Measurements from ENCODE around the gene NUP210. TPM values are rescaled to one million over a fixed set of nuclear protein-coding genes. Genes with fewer than 3 reads are reported as not detected.

Gene NUP210
- total RNA-seq, 1 donor: under 0.01 TPM

GRCh38 chr3:13325892-13326443 is 94.2 kb downstream of the NUP210 start:
- H4K20me1 ChIP-seq (ENCODE audit: insufficient read depth, low read length): no peaks in the 10 kb centered on the region
- no peaks in the 10 kb centered on the region for H3K36me3 ChIP-seq (ENCODE audit: insufficient read depth, low read length)
- H3K27me3 ChIP-seq (ENCODE audit: insufficient read depth, low read length): no peaks in the 10 kb centered on the region
- H3K4me1 ChIP-seq (ENCODE audit: insufficient read depth, low read length): no peaks in the 10 kb centered on the region
- no peak overlapping the region for H3K4me2 ChIP-seq (ENCODE audit: insufficient read depth, low read length)
- no peak overlapping the region for H3K4me3 ChIP-seq (ENCODE audit: insufficient read depth, low read length)
- DNase-seq (ENCODE audit: insufficient read length, low spot score, missing footprints): no peak
- TF ChIP-seq, protein P1, sequence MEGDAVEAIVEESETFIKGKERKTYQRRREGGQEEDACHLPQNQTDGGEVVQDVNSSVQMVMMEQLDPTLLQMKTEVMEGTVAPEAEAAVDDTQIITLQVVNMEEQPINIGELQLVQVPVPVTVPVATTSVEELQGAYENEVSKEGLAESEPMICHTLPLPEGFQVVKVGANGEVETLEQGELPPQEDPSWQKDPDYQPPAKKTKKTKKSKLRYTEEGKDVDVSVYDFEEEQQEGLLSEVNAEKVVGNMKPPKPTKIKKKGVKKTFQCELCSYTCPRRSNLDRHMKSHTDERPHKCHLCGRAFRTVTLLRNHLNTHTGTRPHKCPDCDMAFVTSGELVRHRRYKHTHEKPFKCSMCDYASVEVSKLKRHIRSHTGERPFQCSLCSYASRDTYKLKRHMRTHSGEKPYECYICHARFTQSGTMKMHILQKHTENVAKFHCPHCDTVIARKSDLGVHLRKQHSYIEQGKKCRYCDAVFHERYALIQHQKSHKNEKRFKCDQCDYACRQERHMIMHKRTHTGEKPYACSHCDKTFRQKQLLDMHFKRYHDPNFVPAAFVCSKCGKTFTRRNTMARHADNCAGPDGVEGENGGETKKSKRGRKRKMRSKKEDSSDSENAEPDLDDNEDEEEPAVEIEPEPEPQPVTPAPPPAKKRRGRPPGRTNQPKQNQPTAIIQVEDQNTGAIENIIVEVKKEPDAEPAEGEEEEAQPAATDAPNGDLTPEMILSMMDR (IDR thresholded peaks at IDR 0.05; ENCODE audit: extremely low read depth, low read depth, low read length): no peak
- no peak overlapping the region for H3K27ac ChIP-seq (ENCODE audit: low read depth, low read length)
- no peaks in the 10 kb centered on the region for H3K9me3 ChIP-seq (ENCODE audit: low read depth, low read length)
- H2AFZ ChIP-seq (ENCODE audit: low read length): no peak overlapping the region
- no peaks in the 10 kb centered on the region for H3K79me2 ChIP-seq (ENCODE audit: insufficient read depth, low read length)

DNA sequence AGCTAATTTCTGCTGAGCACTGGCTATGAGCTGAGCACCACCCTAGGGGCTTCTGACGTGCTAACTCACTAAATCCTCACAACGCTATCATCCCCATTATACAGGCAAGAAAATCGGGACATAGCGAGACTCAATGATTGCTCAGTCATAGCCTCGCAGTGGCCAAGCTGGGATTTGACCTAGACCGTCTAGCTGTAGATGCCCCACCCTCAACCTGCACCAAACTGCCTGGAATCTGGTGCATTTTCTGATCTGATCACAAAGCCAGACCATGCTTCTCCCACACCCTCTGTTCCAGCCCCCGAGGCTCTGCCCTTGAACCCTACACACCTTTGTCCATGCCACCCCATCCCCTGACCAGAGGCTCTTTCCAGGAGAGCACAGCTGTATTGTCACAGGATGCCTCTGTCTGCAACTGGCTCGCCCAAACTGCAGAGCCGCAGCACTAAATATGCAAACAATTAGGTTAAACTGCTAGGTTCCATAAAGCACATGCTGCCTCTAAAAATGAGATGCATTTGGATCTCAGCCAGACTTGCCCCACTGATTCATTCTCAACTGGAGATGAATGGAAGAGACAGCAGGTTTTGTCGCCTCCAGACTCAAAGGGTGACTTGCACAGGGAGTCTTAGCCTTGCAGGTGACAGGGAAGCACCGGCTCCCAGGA is 95.2 kb downstream of the NUP210 start:
- TF ChIP-seq, protein P1 (IDR thresholded peaks at IDR 0.05; ENCODE audit: extremely low read depth, low read depth, low read length): no peak
- no peaks in the 10 kb centered on the region for H3K27me3 ChIP-seq (ENCODE audit: insufficient read depth, low read length)

GRCh38 chr3:13323822-13324221 is 96.3 kb downstream of the NUP210 start:
- Histone ChIP-seq H3K27me3 (ENCODE audit: insufficient read depth, low read length) (no peaks in the 10 kb centered on the region), H3K36me3 (ENCODE audit: insufficient read depth, low read length) (no peaks in the 10 kb centered on the region), H3K4me2 (ENCODE audit: insufficient read depth, low read length) (no peak overlapping the region), H3K4me1 (ENCODE audit: insufficient read depth, low read length) (no peaks in the 10 kb centered on the region), H4K20me1 (ENCODE audit: insufficient read depth, low read length) (no peaks in the 10 kb centered on the region), H3K4me3 (ENCODE audit: insufficient read depth, low read length) (no peak overlapping the region), H3K79me2 (ENCODE audit: insufficient read depth, low read length) (no peaks in the 10 kb centered on the region), H2AFZ (ENCODE audit: low read length) (no peak overlapping the region), H3K27ac (ENCODE audit: low read depth, low read length) (no peak overlapping the region), H3K9me3 (ENCODE audit: low read depth, low read length) (no peaks in the 10 kb centered on the region)
- DNase-seq (ENCODE audit: insufficient read length, low spot score, missing footprints): peak; percentile 68
- TF ChIP-seq, protein P1 (IDR thresholded peaks at IDR 0.05; ENCODE audit: extremely low read depth, low read depth, low read length): no peak

More for the DNA sequence above, 95.2 kb downstream of the NUP210 start:
- DNase-seq (ENCODE audit: insufficient read length, low spot score, missing footprints): no peak
- no peaks in the 10 kb centered on the region for H3K36me3 ChIP-seq (ENCODE audit: insufficient read depth, low read length)
- no peak overlapping the region for H2AFZ ChIP-seq (ENCODE audit: low read length)
- H3K79me2 ChIP-seq (ENCODE audit: insufficient read depth, low read length): no peaks in the 10 kb centered on the region
- no peak overlapping the region for H3K4me3 ChIP-seq (ENCODE audit: insufficient read depth, low read length)
- H3K9me3 ChIP-seq (ENCODE audit: low read depth, low read length): no peaks in the 10 kb centered on the region
- no peaks in the 10 kb centered on the region for H4K20me1 ChIP-seq (ENCODE audit: insufficient read depth, low read length)
- no peak overlapping the region for H3K4me2 ChIP-seq (ENCODE audit: insufficient read depth, low read length)
- H3K27ac ChIP-seq (ENCODE audit: low read depth, low read length): no peak overlapping the region
- no peaks in the 10 kb centered on the region for H3K4me1 ChIP-seq (ENCODE audit: insufficient read depth, low read length)

GRCh38 chr3:13322324-13322723 is 97.8 kb downstream of the NUP210 start:
- TF ChIP-seq, protein P1 (IDR thresholded peaks at IDR 0.05; ENCODE audit: extremely low read depth, low read depth, low read length): no peak
- Histone ChIP-seq H3K9me3 (ENCODE audit: low read depth, low read length) (no peaks in the 10 kb centered on the region), H3K27me3 (ENCODE audit: insufficient read depth, low read length) (no peaks in the 10 kb centered on the region), H2AFZ (ENCODE audit: low read length) (no peak overlapping the region), H3K36me3 (ENCODE audit: insufficient read depth, low read length) (no peaks in the 10 kb centered on the region), H3K27ac (ENCODE audit: low read depth, low read length) (no peak overlapping the region), H3K4me2 (ENCODE audit: insufficient read depth, low read length) (no peak overlapping the region), H4K20me1 (ENCODE audit: insufficient read depth, low read length) (no peaks in the 10 kb centered on the region), H3K79me2 (ENCODE audit: insufficient read depth, low read length) (no peaks in the 10 kb centered on the region), H3K4me1 (ENCODE audit: insufficient read depth, low read length) (no peaks in the 10 kb centered on the region), H3K4me3 (ENCODE audit: insufficient read depth, low read length) (no peak overlapping the region)
- peak; percentile 44 for DNase-seq (ENCODE audit: insufficient read length, low spot score, missing footprints)
